Measurements from ENCODE around the gene GBP5.
A peak's percentile ranks its signal among the peaks of the same experiment; 100 is the strongest.

The GBP5 gene

DNA sequence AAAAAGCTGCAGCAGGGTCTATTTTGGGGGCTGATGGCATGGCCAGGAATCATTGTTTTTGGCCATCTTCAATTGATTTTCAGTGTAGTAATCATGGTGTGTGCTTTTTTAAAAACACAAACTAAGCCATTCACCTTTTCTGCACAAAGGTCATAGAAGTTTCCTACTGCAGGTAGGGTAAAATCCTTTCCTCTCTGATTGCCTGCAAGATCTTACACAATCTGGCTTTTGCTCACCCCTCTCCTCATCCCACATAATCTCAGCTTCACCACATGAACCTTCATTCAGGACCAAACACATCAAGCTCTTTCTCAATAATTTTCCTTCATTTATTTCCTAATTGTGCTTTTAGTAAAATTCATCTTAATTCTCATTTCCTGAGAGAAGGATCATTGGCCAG lies 38.3 kb upstream of the GBP5 start:
- Histone ChIP-seq H3K23ac (ENCODE audit: low read length in 2 of 2) (no peak overlapping the region), H3K4me3 (ENCODE audit: insufficient read depth in 1 of 2, low read depth in 1 of 2, low read length in 2 of 2) (no peak overlapping the region), H2BK15ac (ENCODE audit: low read depth, poor library complexity, severe bottlenecking) (no peak overlapping the region), H2AFZ (ENCODE audit: low read depth, low read length) (no peak overlapping the region), H4K8ac (ENCODE audit: low read length) (no peak overlapping the region), H2BK12ac (ENCODE audit: low read length in 2 of 2) (peak overlapping the region in 1 of 2 experiments; percentile 56), H3K36me3 (ENCODE audit: control insufficient read depth in 1 of 2, insufficient read depth in 2 of 2, low read depth in 1 of 2, low read length in 2 of 2) (no peaks in the 10 kb centered on the region), H3K4me2 (ENCODE audit: low read length, poor library complexity, severe bottlenecking) (no peak overlapping the region), H3K4me1 (ENCODE audit: control insufficient read depth, insufficient read depth, low read depth, low read length) (peaks cover 3% of the 10 kb centered on the region), H3K27ac (ENCODE audit: low read length, poor library complexity, severe bottlenecking) (no peak overlapping the region), H2BK120ac (ENCODE audit: low read depth, low read length) (no peak overlapping the region), H3K9me3 (ENCODE audit: control insufficient read depth, low read length) (no peaks in the 10 kb centered on the region), H2BK5ac (ENCODE audit: low read depth, low read length, poor library complexity, severe bottlenecking) (no peak overlapping the region), H4K91ac (ENCODE audit: low read length) (no peak overlapping the region), H3K27me3 (ENCODE audit: control insufficient read depth in 1 of 2, insufficient read depth in 1 of 2, low read length in 2 of 2) (no peaks in the 10 kb centered on the region), H3K4ac (ENCODE audit: low read depth in 1 of 2, low read length in 2 of 2) (no peak overlapping the region), H3K18ac (ENCODE audit: low read depth in 1 of 2, low read length in 2 of 2) (no peak overlapping the region), H3K79me1 (replicated peaks; ENCODE audit: low read length, poor library complexity, severe bottlenecking) (no peaks in the 10 kb centered on the region), H3K9ac (ENCODE audit: low read length) (peak overlapping the region; percentile 38), H2AK5ac (ENCODE audit: low read length, severe bottlenecking) (no peak overlapping the region), H3K14ac (ENCODE audit: low read length in 2 of 2) (no peak overlapping the region)
- DNase-seq, result no peak

GRCh38 chr1:89310505-89310904 lies 37.8 kb upstream of the GBP5 start:
- H3K4me3 ChIP-seq (ENCODE audit: insufficient read depth in 1 of 2, low read depth in 1 of 2, low read length in 2 of 2), result peak overlapping the region in 1 of 2 experiments; percentile 25
- no CpG with 5 or more reads among the region's 1 CpG for WGBS

GRCh38 chr1:89309828-89310227 lies 37.2 kb upstream of the GBP5 start:
- H3K36me3 ChIP-seq (ENCODE audit: control insufficient read depth in 1 of 2, insufficient read depth in 2 of 2, low read depth in 1 of 2, low read length in 2 of 2), result no peaks in the 10 kb centered on the region
- 88% methylated on average over 1 of the region's 1 CpG for WGBS

More at GRCh38 chr1:89310505-89310904, 37.8 kb upstream of the GBP5 start:
- H2AK5ac ChIP-seq (ENCODE audit: low read length, severe bottlenecking), result no peak overlapping the region
- H3K4ac ChIP-seq (ENCODE audit: low read depth in 1 of 2, low read length in 2 of 2), result no peak overlapping the region
- H3K9ac ChIP-seq (ENCODE audit: low read length), result peak overlapping the region; percentile 38
- H2BK15ac ChIP-seq (ENCODE audit: low read depth, poor library complexity, severe bottlenecking), result no peak overlapping the region
- H2BK120ac ChIP-seq (ENCODE audit: low read depth, low read length), result no peak overlapping the region
- H2AFZ ChIP-seq (ENCODE audit: low read depth, low read length), result no peak overlapping the region
- H3K4me2 ChIP-seq (ENCODE audit: low read length, poor library complexity, severe bottlenecking), result no peak overlapping the region
- no peaks in the 10 kb centered on the region for H3K36me3 ChIP-seq (ENCODE audit: control insufficient read depth in 1 of 2, insufficient read depth in 2 of 2, low read depth in 1 of 2, low read length in 2 of 2)
- H2BK12ac ChIP-seq (ENCODE audit: low read length in 2 of 2), result no peak overlapping the region
- no peaks in the 10 kb centered on the region for H3K79me1 ChIP-seq (replicated peaks; ENCODE audit: low read length, poor library complexity, severe bottlenecking)
- H3K27me3 ChIP-seq (ENCODE audit: control insufficient read depth in 1 of 2, insufficient read depth in 1 of 2, low read length in 2 of 2), result no peaks in the 10 kb centered on the region
- no peak overlapping the region for H3K23ac ChIP-seq (ENCODE audit: low read length in 2 of 2)
- H2BK5ac ChIP-seq (ENCODE audit: low read depth, low read length, poor library complexity, severe bottlenecking), result no peak overlapping the region
- H4K8ac ChIP-seq (ENCODE audit: low read length), result no peak overlapping the region
- H3K14ac ChIP-seq (ENCODE audit: low read length in 2 of 2), result no peak overlapping the region
- peaks cover 3% of the 10 kb centered on the region for H3K4me1 ChIP-seq (ENCODE audit: control insufficient read depth, insufficient read depth, low read depth, low read length)
- H3K27ac ChIP-seq (ENCODE audit: low read length, poor library complexity, severe bottlenecking), result no peak overlapping the region
- no peaks in the 10 kb centered on the region for H3K9me3 ChIP-seq (ENCODE audit: control insufficient read depth, low read length)
- no peak overlapping the region for H4K91ac ChIP-seq (ENCODE audit: low read length)
- H3K18ac ChIP-seq (ENCODE audit: low read depth in 1 of 2, low read length in 2 of 2), result no peak overlapping the region
- peak; percentile 56 for DNase-seq

GRCh38 chr1:89306273-89306672 lies 33.6 kb upstream of the GBP5 start:
- no peak overlapping the region for H2BK120ac ChIP-seq (ENCODE audit: low read depth, low read length)
- H3K79me1 ChIP-seq (replicated peaks; ENCODE audit: low read length, poor library complexity, severe bottlenecking), result no peaks in the 10 kb centered on the region
- no peak overlapping the region for H3K27ac ChIP-seq (ENCODE audit: low read length, poor library complexity, severe bottlenecking)
- H3K27me3 ChIP-seq (ENCODE audit: control insufficient read depth in 1 of 2, insufficient read depth in 1 of 2, low read length in 2 of 2), result no peaks in the 10 kb centered on the region
- H3K4me1 ChIP-seq (ENCODE audit: control insufficient read depth, insufficient read depth, low read depth, low read length), result no peaks in the 10 kb centered on the region
- no peak overlapping the region for H4K8ac ChIP-seq (ENCODE audit: low read length)
- H3K9me3 ChIP-seq (ENCODE audit: control insufficient read depth, low read length), result peaks cover 2% of the 10 kb centered on the region
- no peak overlapping the region for H3K23ac ChIP-seq (ENCODE audit: low read length in 2 of 2)
- H2BK15ac ChIP-seq (ENCODE audit: low read depth, poor library complexity, severe bottlenecking), result no peak overlapping the region
- 83% methylated on average over 1 of the region's 2 CpGs for WGBS
- H3K14ac ChIP-seq (ENCODE audit: low read length in 2 of 2), result no peak overlapping the region
- no peaks in the 10 kb centered on the region for H3K36me3 ChIP-seq (ENCODE audit: control insufficient read depth in 1 of 2, insufficient read depth in 2 of 2, low read depth in 1 of 2, low read length in 2 of 2)
- DNase-seq, result no peak
- no peak overlapping the region for H2AFZ ChIP-seq (ENCODE audit: low read depth, low read length)
- H2BK5ac ChIP-seq (ENCODE audit: low read depth, low read length, poor library complexity, severe bottlenecking), result no peak overlapping the region
- H3K9ac ChIP-seq (ENCODE audit: low read length), result no peak overlapping the region
- no peak overlapping the region for H2AK5ac ChIP-seq (ENCODE audit: low read length, severe bottlenecking)
- H3K4me2 ChIP-seq (ENCODE audit: low read length, poor library complexity, severe bottlenecking), result no peak overlapping the region
- H2BK12ac ChIP-seq (ENCODE audit: low read length in 2 of 2), result no peak overlapping the region
- no peak overlapping the region for H3K18ac ChIP-seq (ENCODE audit: low read depth in 1 of 2, low read length in 2 of 2)
- no peak overlapping the region for H3K4me3 ChIP-seq (ENCODE audit: insufficient read depth in 1 of 2, low read depth in 1 of 2, low read length in 2 of 2)
- H3K4ac ChIP-seq (ENCODE audit: low read depth in 1 of 2, low read length in 2 of 2), result no peak overlapping the region
- no peak overlapping the region for H4K91ac ChIP-seq (ENCODE audit: low read length)

More at GRCh38 chr1:89309828-89310227, 37.2 kb upstream of the GBP5 start:
- Histone ChIP-seq H2BK120ac (ENCODE audit: low read depth, low read length) (no peak overlapping the region), H3K23ac (ENCODE audit: low read length in 2 of 2) (no peak overlapping the region), H3K4me1 (ENCODE audit: control insufficient read depth, insufficient read depth, low read depth, low read length) (peaks cover 3% of the 10 kb centered on the region), H4K91ac (ENCODE audit: low read length) (no peak overlapping the region), H3K9ac (ENCODE audit: low read length) (peak overlapping the region; percentile 38), H2AFZ (ENCODE audit: low read depth, low read length) (no peak overlapping the region), H3K4ac (ENCODE audit: low read depth in 1 of 2, low read length in 2 of 2) (no peak overlapping the region), H2BK5ac (ENCODE audit: low read depth, low read length, poor library complexity, severe bottlenecking) (no peak overlapping the region), H3K14ac (ENCODE audit: low read length in 2 of 2) (no peak overlapping the region), H3K18ac (ENCODE audit: low read depth in 1 of 2, low read length in 2 of 2) (no peak overlapping the region), H3K4me2 (ENCODE audit: low read length, poor library complexity, severe bottlenecking) (no peak overlapping the region), H3K27ac (ENCODE audit: low read length, poor library complexity, severe bottlenecking) (no peak overlapping the region), H3K79me1 (replicated peaks; ENCODE audit: low read length, poor library complexity, severe bottlenecking) (no peaks in the 10 kb centered on the region), H3K9me3 (ENCODE audit: control insufficient read depth, low read length) (no peaks in the 10 kb centered on the region), H4K8ac (ENCODE audit: low read length) (no peak overlapping the region), H2AK5ac (ENCODE audit: low read length, severe bottlenecking) (no peak overlapping the region), H3K4me3 (ENCODE audit: insufficient read depth in 1 of 2, low read depth in 1 of 2, low read length in 2 of 2) (peak overlapping the region in 1 of 2 experiments; percentile 25), H2BK12ac (ENCODE audit: low read length in 2 of 2) (no peak overlapping the region), H3K27me3 (ENCODE audit: control insufficient read depth in 1 of 2, insufficient read depth in 1 of 2, low read length in 2 of 2) (no peaks in the 10 kb centered on the region), H2BK15ac (ENCODE audit: low read depth, poor library complexity, severe bottlenecking) (no peak overlapping the region)
- no peak for DNase-seq

Measured in mesenchymal stem cell (in vitro differentiated cells and primary cell).